H9 (cell line): ENCODE data around the gene ASTL. TPM values are rescaled to one million over a fixed set of nuclear protein-coding genes. Genes with fewer than 3 reads are reported as not detected.
A peak's percentile ranks its signal among the peaks of the same experiment; 100 is the strongest.

ENCODE experiments used
- DNase-seq: peaks from one replicate; pipeline ENCODE4 v3.0.0-alpha.2; 2017
- H2AFZ ChIP-seq: one replicate; pipeline ENCODE4 v1.6.1; 2013; ENCODE audit warnings: mild to moderate bottlenecking, low read length, control low read depth, moderate library complexity
- H2AK5ac ChIP-seq: 2 replicates; pipeline ENCODE4 v1.6.1; 2013; ENCODE audit warnings: low read length, control low read depth, mixed read lengths; ENCODE audit not compliant: insufficient read length
- H2BK120ac ChIP-seq: one replicate; pipeline ENCODE4 v1.6.1; 2013; ENCODE audit warnings: low read depth, mild to moderate bottlenecking, low read length, control low read depth, inconsistent platforms; ENCODE audit not compliant: poor library complexity, severe bottlenecking
- H2BK12ac ChIP-seq: 2 replicates; pipeline ENCODE4 v1.6.1; 2013; ENCODE audit warnings: low read length, control low read depth, mixed read lengths, low read depth; ENCODE audit not compliant: insufficient read length
- H2BK15ac ChIP-seq: 2 replicates; pipeline ENCODE4 v1.6.1; 2013; ENCODE audit warnings: low read depth, low read length, control low read depth
- H2BK20ac ChIP-seq: one replicate; pipeline ENCODE4 v1.6.1; 2013; ENCODE audit warnings: low read depth, mild to moderate bottlenecking, low read length, control low read depth, inconsistent platforms; ENCODE audit not compliant: poor library complexity, severe bottlenecking
- H2BK5ac ChIP-seq: 2 replicates; pipeline ENCODE4 v1.6.1; 2013; ENCODE audit warnings: low read length, control low read depth, mixed read lengths; ENCODE audit not compliant: insufficient read length
- H3K14ac ChIP-seq: 2 replicates; pipeline ENCODE4 v1.6.1; 2013; ENCODE audit warnings: low read length, control low read depth; ENCODE audit not compliant: insufficient read depth
- H3K18ac ChIP-seq: 2 replicates; pipeline ENCODE4 v1.6.1; 2013; ENCODE audit warnings: low read depth, mild to moderate bottlenecking, mixed read lengths, low read length, control low read depth; ENCODE audit not compliant: insufficient read length
- H3K23ac ChIP-seq: 2 replicates; pipeline ENCODE4 v1.6.1; 2013; ENCODE audit warnings: low read length, control low read depth, mixed read lengths, low read depth; ENCODE audit not compliant: insufficient read length
- H3K23me2 ChIP-seq: 2 replicates; pipeline ENCODE4 v1.6.1; 2013; ENCODE audit warnings: low read depth, mild to moderate bottlenecking, mixed read lengths, low read length, control low read depth; ENCODE audit not compliant: insufficient read length, poor library complexity, severe bottlenecking
- H3K27ac ChIP-seq: 2 replicates; pipeline ENCODE4 v1.5.1; 2013; ENCODE audit warnings: low read length, control low read depth, mixed read lengths, low read depth; ENCODE audit not compliant: insufficient read length
- H3K27me3 ChIP-seq: 2 replicates; pipeline ENCODE4 v1.6.1; 2013; ENCODE audit warnings: low read length, control low read depth, inconsistent platforms; ENCODE audit not compliant: insufficient read depth
- H3K4ac ChIP-seq: 2 replicates; pipeline ENCODE4 v1.6.1; 2013; ENCODE audit warnings: low read depth, mild to moderate bottlenecking, control low read depth, inconsistent platforms, low read length, moderate library complexity
- H3K4me1 ChIP-seq: 2 replicates; pipeline ENCODE4 v1.6.1; 2013; ENCODE audit warnings: low read length, control low read depth, inconsistent platforms; ENCODE audit not compliant: insufficient read depth
- H3K4me2 ChIP-seq: 2 replicates; pipeline ENCODE4 v1.6.1; 2013; ENCODE audit warnings: low read length, control low read depth, mixed read lengths; ENCODE audit not compliant: insufficient read length, insufficient read depth
- H3K56ac ChIP-seq: 2 replicates; pipeline ENCODE4 v1.6.1; 2013; ENCODE audit warnings: low read depth, mild to moderate bottlenecking, mixed read lengths, low read length, control low read depth; ENCODE audit not compliant: insufficient read length
- H3K79me1 ChIP-seq: 2 replicates; pipeline ENCODE4 v1.6.1; 2013; ENCODE audit warnings: low read depth, mild to moderate bottlenecking, moderate library complexity, low read length, control low read depth, inconsistent platforms; ENCODE audit not compliant: insufficient read depth, poor library complexity, severe bottlenecking
- H3K79me2 ChIP-seq: 2 replicates; pipeline ENCODE4 v1.6.1; 2013; ENCODE audit warnings: low read length, control low read depth, inconsistent platforms; ENCODE audit not compliant: insufficient read depth
- H3K9ac ChIP-seq: 2 replicates; pipeline ENCODE4 v1.6.1; 2013; ENCODE audit warnings: low read length, control low read depth, mixed read lengths; ENCODE audit not compliant: insufficient read length; ENCODE audit errors: extremely low read depth
- H3K9me3 ChIP-seq: one replicate; pipeline ENCODE4 v1.6.1; 2013; ENCODE audit warnings: low read depth, low read length, inconsistent platforms; ENCODE audit not compliant: control insufficient read depth
- H3T11ph ChIP-seq: one replicate; pipeline ENCODE4 v1.6.1; 2013; ENCODE audit warnings: mild to moderate bottlenecking, low read length, control low read depth, inconsistent platforms
- H4K20me1 ChIP-seq: one replicate; pipeline ENCODE4 v1.6.1; 2013; ENCODE audit not compliant: control insufficient read depth, insufficient read length, insufficient read depth
- H4K5ac ChIP-seq: 2 replicates; pipeline ENCODE4 v1.6.1; 2013; ENCODE audit warnings: low read depth, mild to moderate bottlenecking, mixed read lengths, low read length, control low read depth; ENCODE audit not compliant: insufficient read length
- H4K8ac ChIP-seq: replicated peaks from 2 replicates; pipeline ENCODE4 v1.6.1; 2013; ENCODE audit warnings: low read length, control low read depth, mixed read lengths, low read depth; ENCODE audit not compliant: insufficient read length
- H4K91ac ChIP-seq: 2 replicates; pipeline ENCODE4 v1.6.1; 2013; ENCODE audit warnings: low read depth, mild to moderate bottlenecking, moderate library complexity, mixed read lengths, low read length, control low read depth; ENCODE audit not compliant: insufficient read length
- H3K27ac Mint-ChIP-seq, 3 experiments: 2 replicates in 2 of 3; 3 replicates in 1 of 3; pipeline ENCODE4 v1.8.0; 2020 to 2021; ENCODE audit warnings: mixed read lengths in 3 of 3, mild to moderate bottlenecking in 1 of 3, moderate library complexity in 1 of 3
- H3K27me3 Mint-ChIP-seq: 2 replicates; pipeline ENCODE4 v1.8.0; 2021; ENCODE audit warnings: low read depth, mild to moderate bottlenecking, moderate library complexity, mixed read lengths
- H3K36me3 Mint-ChIP-seq, 3 experiments: 2 replicates in 2 of 3; 3 replicates in 1 of 3; pipeline ENCODE4 v1.8.0; 2020 to 2021; ENCODE audit warnings: low read depth in 3 of 3, mixed read lengths in 3 of 3; ENCODE audit not compliant: insufficient read depth in 1 of 3
- H3K4me1 Mint-ChIP-seq, 2 experiments: 2 replicates each; pipeline ENCODE4 v1.8.0; 2020; ENCODE audit warnings: mixed read lengths in 2 of 2
- H3K4me3 Mint-ChIP-seq, 2 experiments: 2 replicates in 1 of 2; 3 replicates in 1 of 2; pipeline ENCODE4 v1.8.0; 2020 to 2021; ENCODE audit warnings: mild to moderate bottlenecking in 2 of 2, mixed read lengths in 2 of 2, moderate library complexity in 1 of 2
- H3K9me3 Mint-ChIP-seq, 2 experiments: 2 replicates in 1 of 2; 3 replicates in 1 of 2; pipeline ENCODE4 v1.8.0; 2020; ENCODE audit warnings: mild to moderate bottlenecking in 2 of 2, mixed read lengths in 2 of 2, moderate library complexity in 1 of 2
- WGBS: extraction: QIAGEN DNeasy Blood & Tissue Kit; methylation state at CpG from one replicate; pipeline ENCODE4 v1.1.7; 2013; ENCODE audit warnings: missing lambda C conversion rate, low lambda C conversion rate, mixed read lengths; ENCODE audit not compliant: insufficient read length; ENCODE audit errors: extremely low coverage; 5-methylcytosine and 5-hydroxymethylcytosine counted together
- total RNA-seq: library from RNA; stranded (reverse); gene quantifications from 2 replicates; pipeline ENCODE4 v1.2.1, GENCODE V29; 2021
- TF ChIP-seq, protein P1 (sequence below): fragments of 200-600 bp; sonication (generic); conservative IDR thresholded peaks from 3 replicates; pipeline ENCODE4 v1.8.0; 2021; ENCODE audit warnings: antibody characterized with exemption, mild to moderate bottlenecking

The ASTL gene
- total RNA-seq, 1 experiment from 2014 or later = 0.81 TPM

DNA sequence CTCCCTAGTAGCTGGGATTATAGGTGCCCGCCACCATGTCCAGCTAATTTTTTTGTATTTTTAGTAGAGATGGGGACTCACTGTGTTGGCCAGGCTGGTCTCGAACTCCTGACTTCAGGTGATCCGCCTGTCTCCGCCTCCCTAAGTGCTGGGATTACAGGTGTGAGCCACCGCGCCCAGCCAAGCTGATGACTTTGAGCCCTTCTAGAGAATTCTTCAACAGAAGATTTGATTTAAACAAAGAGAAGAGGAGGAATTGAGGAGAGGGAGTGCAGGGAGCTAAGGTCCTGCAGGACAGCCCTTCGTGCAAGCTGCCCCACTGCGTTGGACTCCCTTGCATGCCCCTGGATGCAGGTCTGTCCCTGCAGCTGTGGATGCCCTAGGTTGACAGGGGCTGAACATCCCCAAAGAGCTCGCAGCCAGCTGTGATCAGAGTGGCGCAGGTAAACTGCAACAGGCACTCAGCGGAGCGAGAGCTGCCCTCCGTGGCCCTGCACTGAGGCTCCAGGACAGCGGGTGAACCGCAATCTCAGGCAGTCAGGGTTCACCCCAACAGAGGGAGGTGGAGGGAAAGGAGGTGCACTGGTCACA, 35.6 kb downstream of the ASTL start:
- no peaks in the 10 kb centered on the region for H3K79me1 ChIP-seq
- H3K14ac ChIP-seq = no peak overlapping the region
- Mint-ChIP-seq H3K4me3 (no peak overlapping the region; a peak in 1 of 5 replicates), H3K36me3 (peaks cover 5 to 8% (median 7%) of the 10 kb centered on the region in 3 experiments; a peak in 5 of 7 replicates), H3K27me3 (peaks cover 5% of the 10 kb centered on the region), H3K4me1 (peaks cover 12 to 33% of the 10 kb centered on the region in 2 experiments), H3K27ac (no peak overlapping the region), H3K9me3 (peaks cover 9 to 11% of the 10 kb centered on the region in 2 experiments)
- H3K56ac ChIP-seq = no peak overlapping the region
- H3K23me2 ChIP-seq = no peaks in the 10 kb centered on the region
- H3K4me1 ChIP-seq = no peaks in the 10 kb centered on the region; the same call in 1 of the 2 replicates
- H2BK12ac ChIP-seq = no peak overlapping the region
- H4K91ac ChIP-seq = no peak overlapping the region
- no peak overlapping the region for H3K18ac ChIP-seq
- H3K27ac ChIP-seq = no peak overlapping the region
- no peak overlapping the region for H4K8ac ChIP-seq
- H3K4ac ChIP-seq = no peak overlapping the region
- no peaks in the 10 kb centered on the region for H4K20me1 ChIP-seq
- no peak overlapping the region for H2BK20ac ChIP-seq
- WGBS = no CpG with 5 or more reads among the region's 15 CpGs
- DNase-seq = peak; percentile 26
- no peak overlapping the region for H2AK5ac ChIP-seq
- H2BK120ac ChIP-seq = no peak overlapping the region
- H2BK5ac ChIP-seq = no peak overlapping the region
- TF ChIP-seq, protein P1, sequence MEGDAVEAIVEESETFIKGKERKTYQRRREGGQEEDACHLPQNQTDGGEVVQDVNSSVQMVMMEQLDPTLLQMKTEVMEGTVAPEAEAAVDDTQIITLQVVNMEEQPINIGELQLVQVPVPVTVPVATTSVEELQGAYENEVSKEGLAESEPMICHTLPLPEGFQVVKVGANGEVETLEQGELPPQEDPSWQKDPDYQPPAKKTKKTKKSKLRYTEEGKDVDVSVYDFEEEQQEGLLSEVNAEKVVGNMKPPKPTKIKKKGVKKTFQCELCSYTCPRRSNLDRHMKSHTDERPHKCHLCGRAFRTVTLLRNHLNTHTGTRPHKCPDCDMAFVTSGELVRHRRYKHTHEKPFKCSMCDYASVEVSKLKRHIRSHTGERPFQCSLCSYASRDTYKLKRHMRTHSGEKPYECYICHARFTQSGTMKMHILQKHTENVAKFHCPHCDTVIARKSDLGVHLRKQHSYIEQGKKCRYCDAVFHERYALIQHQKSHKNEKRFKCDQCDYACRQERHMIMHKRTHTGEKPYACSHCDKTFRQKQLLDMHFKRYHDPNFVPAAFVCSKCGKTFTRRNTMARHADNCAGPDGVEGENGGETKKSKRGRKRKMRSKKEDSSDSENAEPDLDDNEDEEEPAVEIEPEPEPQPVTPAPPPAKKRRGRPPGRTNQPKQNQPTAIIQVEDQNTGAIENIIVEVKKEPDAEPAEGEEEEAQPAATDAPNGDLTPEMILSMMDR = no peak
- no peak overlapping the region for H2AFZ ChIP-seq
- H3K9me3 ChIP-seq = no peaks in the 10 kb centered on the region
- H3K4me2 ChIP-seq = no peak overlapping the region
- H3K9ac ChIP-seq = no peak overlapping the region
- no peaks in the 10 kb centered on the region for H3K79me2 ChIP-seq
- no peaks in the 10 kb centered on the region for H3K27me3 ChIP-seq
- H3K23ac ChIP-seq = no peak overlapping the region
- no peak overlapping the region for H4K5ac ChIP-seq
- H3T11ph ChIP-seq = no peak overlapping the region
- no peak overlapping the region for H2BK15ac ChIP-seq
